Measurements from ENCODE around the gene FUT3.

- no peak for TF ChIP-seq EZH2phosphoT487 (IDR thresholded peaks at IDR 0.05; ENCODE audit: low read depth)
- TF ChIP-seq, protein P1, sequence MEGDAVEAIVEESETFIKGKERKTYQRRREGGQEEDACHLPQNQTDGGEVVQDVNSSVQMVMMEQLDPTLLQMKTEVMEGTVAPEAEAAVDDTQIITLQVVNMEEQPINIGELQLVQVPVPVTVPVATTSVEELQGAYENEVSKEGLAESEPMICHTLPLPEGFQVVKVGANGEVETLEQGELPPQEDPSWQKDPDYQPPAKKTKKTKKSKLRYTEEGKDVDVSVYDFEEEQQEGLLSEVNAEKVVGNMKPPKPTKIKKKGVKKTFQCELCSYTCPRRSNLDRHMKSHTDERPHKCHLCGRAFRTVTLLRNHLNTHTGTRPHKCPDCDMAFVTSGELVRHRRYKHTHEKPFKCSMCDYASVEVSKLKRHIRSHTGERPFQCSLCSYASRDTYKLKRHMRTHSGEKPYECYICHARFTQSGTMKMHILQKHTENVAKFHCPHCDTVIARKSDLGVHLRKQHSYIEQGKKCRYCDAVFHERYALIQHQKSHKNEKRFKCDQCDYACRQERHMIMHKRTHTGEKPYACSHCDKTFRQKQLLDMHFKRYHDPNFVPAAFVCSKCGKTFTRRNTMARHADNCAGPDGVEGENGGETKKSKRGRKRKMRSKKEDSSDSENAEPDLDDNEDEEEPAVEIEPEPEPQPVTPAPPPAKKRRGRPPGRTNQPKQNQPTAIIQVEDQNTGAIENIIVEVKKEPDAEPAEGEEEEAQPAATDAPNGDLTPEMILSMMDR (IDR thresholded peaks at IDR 0.05; ENCODE audit: low read depth, low read length): no peak
These were observed 41.6 kb upstream of the FUT3 start for GRCh38 chr19:5892772-5893275.

All from OCI-LY3 (cell line).